HG03442 (cell line): Measurements from ENCODE around the gene MCRS1.
"Not testable (repeated sequence)": the region's sequence is repeated elsewhere in the genome, so short reads cannot be mapped to it uniquely, and the experiment has no call there.

Experiments
- ATAC-seq: cut with Tn5 transposase; IDR thresholded peaks from one replicate; pipeline ENCODE4 v1.9.1; 2021; ENCODE audit warnings: mild to moderate bottlenecking, moderate library complexity; ENCODE audit not compliant: unreplicated experiment

MCRS1 gene

DNA sequence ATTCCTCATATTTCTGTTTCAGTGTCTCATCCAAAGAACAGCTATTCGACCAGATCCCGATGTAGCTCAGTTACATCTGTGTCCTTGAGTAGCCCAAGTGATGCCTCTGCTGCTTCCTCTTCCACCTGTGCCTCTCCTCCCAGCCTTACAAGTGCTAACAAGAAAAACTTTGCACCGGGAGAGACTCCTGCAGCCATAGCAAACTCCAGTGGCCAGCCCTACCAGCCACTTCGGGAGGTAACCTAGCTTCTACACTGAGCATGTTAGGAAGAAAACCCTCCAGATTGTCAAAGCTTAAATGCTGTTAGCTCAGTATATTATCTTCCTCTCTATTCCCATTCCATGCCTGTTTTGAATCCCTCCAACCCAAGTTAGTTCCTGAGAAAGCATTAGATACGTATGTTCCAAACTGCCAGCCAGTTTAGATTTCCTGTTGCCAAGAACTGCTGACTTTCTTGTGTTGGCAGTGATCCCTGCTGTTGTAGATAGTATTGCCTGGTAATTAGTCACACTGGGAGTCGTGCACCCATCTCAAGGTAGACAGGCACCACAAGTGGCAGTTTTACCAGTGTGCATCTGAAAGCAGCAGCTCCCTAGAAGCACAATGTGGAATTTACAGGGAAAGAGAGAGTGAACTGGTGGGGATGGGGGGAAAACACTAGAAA is 43.1 kb downstream of the MCRS1 start:
- no peak for ATAC-seq

DNA sequence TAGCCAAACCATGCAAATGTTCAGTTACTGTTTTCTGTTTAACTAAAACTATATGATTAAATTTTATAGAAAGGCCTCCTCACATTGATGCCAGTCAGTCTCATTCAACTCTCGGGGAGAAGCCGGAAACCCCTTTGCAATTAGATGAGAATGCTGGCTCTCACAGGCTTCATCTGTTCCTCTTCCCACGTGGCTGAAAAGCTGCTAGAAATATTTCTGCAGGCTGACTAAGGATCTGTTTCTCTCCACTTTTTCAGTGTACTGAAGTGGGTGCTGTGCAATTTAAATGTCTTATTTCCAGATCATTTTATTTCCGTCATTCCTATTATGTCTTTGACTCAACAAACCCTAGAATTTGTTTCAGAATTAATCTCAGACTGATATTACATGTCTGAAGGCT is 46.6 kb downstream of the MCRS1 start:
- ATAC-seq, result no peak

DNA sequence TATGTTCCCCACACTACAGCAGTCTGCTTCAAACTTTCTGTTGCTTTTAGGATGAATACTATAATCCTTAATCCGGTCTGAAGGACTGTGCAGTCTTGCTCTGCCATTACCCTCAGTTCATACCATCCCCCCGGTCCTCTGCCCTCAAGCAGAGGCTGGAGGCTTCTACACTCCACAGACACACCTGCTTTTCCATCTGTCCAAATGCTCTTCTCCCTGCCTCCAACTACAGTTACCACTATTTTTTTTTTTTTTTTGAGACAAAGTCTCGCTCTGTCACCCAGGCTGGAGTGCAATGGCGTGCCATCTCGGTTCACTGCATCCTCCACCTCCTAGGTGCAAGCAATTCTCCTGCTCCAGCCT is 48.4 kb downstream of the MCRS1 start:
- ATAC-seq, result no peak

DNA sequence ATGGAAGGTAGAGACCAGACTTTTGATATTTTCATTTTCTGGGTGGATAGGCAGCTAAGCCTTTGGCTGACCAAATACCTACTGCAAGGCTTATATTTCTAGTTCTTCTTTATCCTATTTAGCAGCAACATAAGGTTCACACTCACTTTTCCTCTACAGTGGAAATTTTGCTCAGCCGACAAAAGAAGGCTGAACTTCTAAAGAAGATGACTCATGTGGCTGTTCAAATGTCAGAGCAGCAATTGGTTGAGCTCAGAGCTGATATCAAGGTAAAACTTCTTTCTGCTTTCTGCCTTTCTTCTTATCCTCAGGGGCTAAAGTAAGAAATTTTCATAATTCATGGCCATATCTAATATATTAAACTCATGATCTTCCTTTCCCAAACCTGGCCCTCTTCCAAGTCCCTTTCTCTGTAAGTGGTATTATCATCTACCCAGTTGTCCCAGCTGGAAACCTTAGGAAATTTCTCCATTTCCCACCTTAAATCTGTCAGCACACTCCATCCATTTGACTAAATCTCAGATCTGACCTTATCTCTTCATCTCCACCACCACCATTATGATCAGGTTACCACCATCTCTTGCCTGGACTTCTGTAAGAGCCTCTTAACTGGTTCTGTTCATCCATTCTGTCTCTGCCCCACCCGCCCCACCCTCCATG is 48.9 kb downstream of the MCRS1 start:
- no peak for ATAC-seq

DNA sequence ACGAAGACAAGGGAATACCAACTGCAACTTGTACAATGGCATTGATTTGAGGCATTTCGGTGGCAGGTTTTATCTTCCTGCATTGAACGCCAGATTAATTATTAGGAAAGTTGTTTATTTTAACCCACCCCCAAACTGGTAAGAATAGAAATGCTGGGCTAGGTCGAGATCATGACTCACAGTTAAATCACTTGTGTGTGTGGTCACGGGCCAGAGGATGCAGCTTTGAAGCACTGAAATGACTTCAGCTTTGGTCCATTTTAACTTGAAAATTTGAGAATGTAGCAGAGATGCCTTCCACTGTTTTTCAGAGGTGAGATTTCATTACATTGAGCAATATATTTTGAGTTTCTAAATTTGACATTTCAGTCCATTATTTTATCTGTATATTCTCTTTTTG is 52.7 kb downstream of the MCRS1 start:
- ATAC-seq, result no peak

DNA sequence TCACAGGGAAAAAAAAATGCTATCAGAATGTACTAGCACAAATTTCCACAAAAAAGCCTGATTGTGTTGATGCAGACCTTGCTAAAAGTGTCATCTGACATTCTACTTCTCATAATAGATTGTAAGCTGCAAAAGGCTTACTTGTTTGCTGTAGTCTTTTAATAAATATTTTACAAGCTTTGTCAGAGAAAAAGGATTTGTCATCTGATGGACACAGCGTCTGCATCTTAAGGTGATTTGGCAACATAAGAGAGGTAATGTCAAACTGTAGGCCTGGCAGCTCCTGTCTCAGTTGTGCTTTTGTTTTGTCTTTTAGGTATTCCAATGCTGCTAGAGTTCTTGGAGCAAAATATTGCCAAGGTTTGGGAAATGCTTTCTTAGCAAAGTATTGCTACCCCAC is 55.4 kb downstream of the MCRS1 start:
- no peak for ATAC-seq

DNA sequence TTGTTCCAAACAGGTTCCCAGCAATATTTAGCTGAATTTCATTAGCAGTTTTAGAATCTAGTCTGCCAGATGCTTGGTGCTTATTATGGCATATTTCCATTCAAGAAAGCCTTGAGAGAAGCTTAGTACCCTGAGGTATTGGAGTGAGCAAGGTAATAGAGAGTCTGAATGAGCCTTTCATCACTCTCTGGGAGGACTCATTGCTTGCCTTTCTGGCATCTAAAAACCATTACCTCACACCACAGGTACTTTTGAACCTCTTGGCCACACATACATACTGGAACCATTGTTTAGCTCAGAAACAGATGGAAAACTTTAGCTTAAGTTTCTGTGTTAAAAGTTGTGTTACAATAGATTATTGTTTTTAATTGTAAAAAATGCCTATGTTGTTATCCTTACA is 56.5 kb downstream of the MCRS1 start:
- ATAC-seq, result no peak

DNA sequence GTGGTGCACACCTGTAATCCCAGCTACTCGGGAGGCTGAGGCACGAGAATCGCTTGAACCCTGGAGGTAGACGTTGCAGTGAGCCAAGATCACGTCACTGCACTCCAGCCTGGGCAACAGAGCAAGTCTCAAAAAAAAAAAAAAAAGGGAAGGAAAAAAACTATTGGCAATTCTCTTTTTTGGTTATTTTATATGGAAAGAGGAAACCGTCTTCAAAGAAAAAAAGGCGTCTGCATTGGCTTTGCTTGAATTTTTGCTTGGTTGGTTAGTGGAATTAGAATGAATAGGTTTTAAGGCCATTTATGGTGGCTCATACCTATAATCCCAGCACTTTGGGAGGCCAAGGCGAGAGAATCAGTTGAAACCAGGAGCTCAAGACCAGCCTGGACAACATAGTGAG is 58.3 kb downstream of the MCRS1 start:
- not testable (repeated sequence) for ATAC-seq
